HepG2 (cell line): ENCODE results near the gene AREL1. TPM values are rescaled to one million over a fixed set of nuclear protein-coding genes. Genes with fewer than 3 reads are reported as not detected.
A peak's percentile ranks its signal among the peaks of the same experiment; 100 is the strongest.

ENCODE experiments used
- ATAC-seq: fragments of 200-7000 bp; cut with Tn5 transposase; 3 replicates; pipeline ENCODE4 v1.9.1; 2020; ENCODE audit warnings: mild to moderate bottlenecking, moderate library complexity
- BruUV-seq: library from RNA; stranded (reverse); fragments of 400-500 nt; replicated peaks from 2 replicates; lab custom pipeline; 2021; lab: Mats Ljungman, UMichigan
- CTCF ChIA-PET: fragments of 300-600 bp; formaldehyde crosslinking; extraction: SDS; loops from one replicate; lab custom pipeline; 2021; ENCODE audit warnings: low total read pairs, inconsistent platforms, low intra/inter-chr PET ratio; lab: Yijun Ruan, JAX
- POLR2A ChIA-PET: fragments of 350-600 bp; sonication (Branson Sonifier 250); formaldehyde crosslinking; loops from one replicate; lab custom pipeline; 2020; ENCODE audit warnings: antibody characterized with exemption, inconsistent platforms; lab: Yijun Ruan, JAX
- DNase-seq: peaks from one replicate; pipeline ENCODE4 v3.0.0-alpha.2; 2015; ENCODE audit warnings: low spot score
- FAIRE-seq: peaks from 3 replicates; lab custom pipeline; 2011; peaks lifted over from hg19 to GRCh38; lab: Jason Lieb, UNC
- H2AFZ ChIP-seq: one replicate; pipeline ENCODE4 v1.6.1; 2011; ENCODE audit warnings: low read length, inconsistent platforms
- H3K27ac ChIP-seq: fragments of 300-600 bp; 3 replicates; pipeline ENCODE4 v1.8.0; 2011; ENCODE audit warnings: mixed run types, mild to moderate bottlenecking, mixed read lengths, low read length, inconsistent platforms; ENCODE audit not compliant: insufficient read depth; ENCODE audit errors: extremely low read length
- H3K27me3 ChIP-seq, 2 experiments: fragments of 200-600 bp in 1 of 2; 2 replicates in 1 of 2; 3 replicates in 1 of 2; pipeline versions ENCODE4 v1.6.0 to v1.8.0; 2011; ENCODE audit warnings: low read length in 2 of 2, mild to moderate bottlenecking in 2 of 2, moderate library complexity in 2 of 2, inconsistent platforms in 1 of 2; ENCODE audit not compliant: insufficient read depth in 2 of 2, control insufficient read depth in 1 of 2
- H3K36me3 ChIP-seq, 2 experiments: fragments of 200-600 bp in 1 of 2; replicated peaks in 1 of 2; 2 replicates in 1 of 2; 3 replicates in 1 of 2; pipeline versions ENCODE4 v1.5.1 to v1.8.0; 2011; ENCODE audit warnings: low read length in 2 of 2, inconsistent platforms in 1 of 2; ENCODE audit not compliant: insufficient read depth in 2 of 2, control insufficient read depth in 1 of 2
- H3K4me1 ChIP-seq: 2 replicates; pipeline ENCODE4 v1.5.1; 2012; ENCODE audit warnings: low read length, inconsistent platforms; ENCODE audit not compliant: insufficient read depth
- H3K4me2 ChIP-seq: 2 replicates; pipeline ENCODE4 v1.6.0; 2011; ENCODE audit warnings: low read depth, low read length, inconsistent platforms
- H3K4me3 ChIP-seq, 3 experiments: fragments of 200-600 bp in 1 of 3; sonication (generic), shearing (Covaris generic) in 1 of 3; replicated peaks in 1 of 3; 2 replicates each; pipeline ENCODE4 v1.5.1; 2011 to 2016; ENCODE audit warnings: low read length in 3 of 3, inconsistent platforms in 2 of 3, low read depth in 2 of 3, mild to moderate bottlenecking in 2 of 3, control low read depth in 1 of 3, mixed read lengths in 1 of 3; ENCODE audit not compliant: insufficient read depth in 1 of 3
- H3K79me2 ChIP-seq: one replicate; pipeline ENCODE4 v1.6.1; 2011; ENCODE audit warnings: low read length, inconsistent platforms; ENCODE audit not compliant: insufficient read depth
- H3K9ac ChIP-seq: 2 replicates; pipeline ENCODE4 v1.6.0; 2011; ENCODE audit warnings: mild to moderate bottlenecking, low read depth, low read length, inconsistent platforms; ENCODE audit not compliant: insufficient read depth
- H3K9me3 ChIP-seq: 2 replicates; pipeline ENCODE4 v1.5.1; 2012; ENCODE audit warnings: mild to moderate bottlenecking, low read length
- H4K20me1 ChIP-seq: 2 replicates; pipeline ENCODE4 v1.6.0; 2011; ENCODE audit warnings: inconsistent platforms, mild to moderate bottlenecking, low read length, moderate library complexity; ENCODE audit not compliant: insufficient read depth
- CCAR2 ChIP-seq: fragments of 200-400 bp; formaldehyde crosslinking; optimal IDR thresholded peaks from 2 replicates; pipeline ENCODE3; 2018; ENCODE audit warnings: low read depth, mild to moderate bottlenecking, low read length, moderate library complexity
- MIER2 ChIP-seq: IDR thresholded peaks from 2 replicates; pipeline ENCODE4 v1.6.1; 2016; ENCODE audit warnings: missing biosample characterization, missing genetic modification reagents
- MYC ChIP-seq: sonication (generic); formaldehyde crosslinking; IDR thresholded peaks from 2 replicates; pipeline ENCODE4 v1.9.0; 2021; ENCODE audit warnings: missing genetic modification reagents, borderline replicate concordance
- RCOR2 ChIP-seq: IDR thresholded peaks from 2 replicates; pipeline ENCODE4 v1.6.1; 2016; ENCODE audit warnings: missing biosample characterization, missing genetic modification reagents
- SMAD9 ChIP-seq: sonication (generic); formaldehyde crosslinking; IDR thresholded peaks from 2 replicates; pipeline ENCODE4 v1.5.1; 2020; ENCODE audit warnings: mild to moderate bottlenecking, missing genetic modification reagents
- ZNF253 ChIP-seq: sonication (generic); formaldehyde crosslinking; IDR thresholded peaks from 2 replicates; pipeline ENCODE4 v1.8.0; 2022; ENCODE audit warnings: mild to moderate bottlenecking, missing genetic modification reagents, borderline replicate concordance
- ZNF350 ChIP-seq: sonication (generic); formaldehyde crosslinking; IDR thresholded peaks from 2 replicates; pipeline ENCODE4 v1.4.0; 2020; ENCODE audit warnings: mild to moderate bottlenecking, low read depth, missing genetic modification reagents, borderline replicate concordance
- ZNF614 ChIP-seq: IDR thresholded peaks from 2 replicates; pipeline ENCODE4 v1.6.1; 2018; ENCODE audit warnings: missing biosample characterization, missing genetic modification reagents, inconsistent platforms, borderline replicate concordance
- ZNF879 ChIP-seq: sonication (generic); formaldehyde crosslinking; IDR thresholded peaks from 2 replicates; pipeline ENCODE4 v1.8.1; 2023; ENCODE audit warnings: missing genetic modification reagents
- WGBS: methylation state at CpG from one replicate; pipeline ENCODE4 v1.1.6; 2017; ENCODE audit warnings: low lambda C conversion rate; 5-methylcytosine and 5-hydroxymethylcytosine counted together
- in situ Hi-C: cut with HindIII; loops from 2 replicates; pipeline ENCODE4 v1.10.0; 2017; ENCODE audit warnings: low pct_unique_long_range_greater_than_20kb; ENCODE audit not compliant: extremely low pct_ligation_motif_present
- intact Hi-C: fragments of 100-400 bp; cut with micrococcal nuclease; formaldehyde crosslinking; loops from one replicate; pipeline ENCODE4 v1.10.0; 2022; ENCODE audit not compliant: unreplicated experiment
- polyA plus RNA-seq, 8 experiments: library from polyadenylated mRNA; depleted of rRNA in 3 of 8; stranded (reverse) in 7 of 8; unstranded in 1 of 8; fragments of >200 nt; fragmentation: Illumina TruSeq in 4 of 8; extraction: Trizol in 4 of 8; gene quantifications; 2 replicates each; pipeline versions ENCODE4 v1.2.1 to v1.2.3, GENCODE V29; 2011 to 2016; ENCODE audit warnings: low read depth in 4 of 8, missing spikeins in 1 of 8, mixed read lengths in 1 of 8; ENCODE audit not compliant: insufficient read depth in 1 of 8
- total RNA-seq, 5 experiments: library from RNA; depleted of rRNA; stranded (reverse); fragments of >200 nt; fragmentation: Illumina TruSeq; extraction: Trizol; gene quantifications; 2 replicates each; pipeline ENCODE4 v1.2.3, GENCODE V29; 2016; ENCODE audit warnings: low read depth in 1 of 5
- TF ChIP-seq, protein P1 (sequence below): IDR thresholded peaks from 2 replicates; pipeline ENCODE4 v1.4.0; 2020; ENCODE audit warnings: mild to moderate bottlenecking, missing genetic modification reagents
- TF ChIP-seq, protein P2 (sequence below), 2 experiments: IDR thresholded peaks; 2 replicates each; pipeline ENCODE4 v1.6.1; 2011 to 2012; ENCODE audit warnings: low read length in 2 of 2, borderline replicate concordance in 1 of 2, low read depth in 1 of 2, mild to moderate bottlenecking in 1 of 2, moderate library complexity in 1 of 2

The AREL1 gene
- total and polyA plus RNA-seq, 2 of the 13 experiments (the other 11 are each of a cell fraction or from before 2014, with no cell fraction given) = 21.3 to 25.4 TPM

GRCh38 chr14:74661726-74662450, 51.0 kb downstream of the AREL1 start (continued):
- TF ChIP-seq, protein P1, sequence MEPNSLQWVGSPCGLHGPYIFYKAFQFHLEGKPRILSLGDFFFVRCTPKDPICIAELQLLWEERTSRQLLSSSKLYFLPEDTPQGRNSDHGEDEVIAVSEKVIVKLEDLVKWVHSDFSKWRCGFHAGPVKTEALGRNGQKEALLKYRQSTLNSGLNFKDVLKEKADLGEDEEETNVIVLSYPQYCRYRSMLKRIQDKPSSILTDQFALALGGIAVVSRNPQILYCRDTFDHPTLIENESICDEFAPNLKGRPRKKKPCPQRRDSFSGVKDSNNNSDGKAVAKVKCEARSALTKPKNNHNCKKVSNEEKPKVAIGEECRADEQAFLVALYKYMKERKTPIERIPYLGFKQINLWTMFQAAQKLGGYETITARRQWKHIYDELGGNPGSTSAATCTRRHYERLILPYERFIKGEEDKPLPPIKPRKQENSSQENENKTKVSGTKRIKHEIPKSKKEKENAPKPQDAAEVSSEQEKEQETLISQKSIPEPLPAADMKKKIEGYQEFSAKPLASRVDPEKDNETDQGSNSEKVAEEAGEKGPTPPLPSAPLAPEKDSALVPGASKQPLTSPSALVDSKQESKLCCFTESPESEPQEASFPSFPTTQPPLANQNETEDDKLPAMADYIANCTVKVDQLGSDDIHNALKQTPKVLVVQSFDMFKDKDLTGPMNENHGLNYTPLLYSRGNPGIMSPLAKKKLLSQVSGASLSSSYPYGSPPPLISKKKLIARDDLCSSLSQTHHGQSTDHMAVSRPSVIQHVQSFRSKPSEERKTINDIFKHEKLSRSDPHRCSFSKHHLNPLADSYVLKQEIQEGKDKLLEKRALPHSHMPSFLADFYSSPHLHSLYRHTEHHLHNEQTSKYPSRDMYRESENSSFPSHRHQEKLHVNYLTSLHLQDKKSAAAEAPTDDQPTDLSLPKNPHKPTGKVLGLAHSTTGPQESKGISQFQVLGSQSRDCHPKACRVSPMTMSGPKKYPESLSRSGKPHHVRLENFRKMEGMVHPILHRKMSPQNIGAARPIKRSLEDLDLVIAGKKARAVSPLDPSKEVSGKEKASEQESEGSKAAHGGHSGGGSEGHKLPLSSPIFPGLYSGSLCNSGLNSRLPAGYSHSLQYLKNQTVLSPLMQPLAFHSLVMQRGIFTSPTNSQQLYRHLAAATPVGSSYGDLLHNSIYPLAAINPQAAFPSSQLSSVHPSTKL (CRISPR knock-in tag) = no peak
- no peak for TF ChIP-seq ZNF253
- TF ChIP-seq SMAD9 (CRISPR knock-in tag) = no peak
- TF ChIP-seq RCOR2 (CRISPR knock-in tag) = no peak
- TF ChIP-seq MYC (CRISPR knock-in tag) = no peak
- TF ChIP-seq ZNF350 = no peak
- TF ChIP-seq CCAR2 = no peak
- TF ChIP-seq ZNF879 (CRISPR knock-in tag) = no peak
- TF ChIP-seq, all 625 proteins: peak for 0

- in situ Hi-C loops = no loop called here
- no peak for ATAC-seq
Measured at GRCh38 chr14:74660863-74661262, 52.0 kb downstream of the AREL1 start.

More at GRCh38 chr14:74660863-74661262, 52.0 kb downstream of the AREL1 start:
- intact Hi-C loops = no loop called here
- ChIA-PET CTCF (no interaction called here), POLR2A (no interaction called here)
- Histone ChIP-seq H3K4me3 (no peak overlapping the region), H3K4me2 (no peak overlapping the region), H3K27me3 (no peaks in the 10 kb centered on the region), H2AFZ (no peak overlapping the region), H3K36me3 (peaks cover 7 to 35% of the 10 kb centered on the region in 2 experiments), H3K9ac (no peak overlapping the region), H3K79me2 (no peaks in the 10 kb centered on the region), H3K27ac (no peak overlapping the region), H3K9me3 (no peaks in the 10 kb centered on the region), H3K4me1 (no peaks in the 10 kb centered on the region), H4K20me1 (no peaks in the 10 kb centered on the region; the same call in 1 of the 2 replicates)
- TF ChIP-seq, protein P2, sequence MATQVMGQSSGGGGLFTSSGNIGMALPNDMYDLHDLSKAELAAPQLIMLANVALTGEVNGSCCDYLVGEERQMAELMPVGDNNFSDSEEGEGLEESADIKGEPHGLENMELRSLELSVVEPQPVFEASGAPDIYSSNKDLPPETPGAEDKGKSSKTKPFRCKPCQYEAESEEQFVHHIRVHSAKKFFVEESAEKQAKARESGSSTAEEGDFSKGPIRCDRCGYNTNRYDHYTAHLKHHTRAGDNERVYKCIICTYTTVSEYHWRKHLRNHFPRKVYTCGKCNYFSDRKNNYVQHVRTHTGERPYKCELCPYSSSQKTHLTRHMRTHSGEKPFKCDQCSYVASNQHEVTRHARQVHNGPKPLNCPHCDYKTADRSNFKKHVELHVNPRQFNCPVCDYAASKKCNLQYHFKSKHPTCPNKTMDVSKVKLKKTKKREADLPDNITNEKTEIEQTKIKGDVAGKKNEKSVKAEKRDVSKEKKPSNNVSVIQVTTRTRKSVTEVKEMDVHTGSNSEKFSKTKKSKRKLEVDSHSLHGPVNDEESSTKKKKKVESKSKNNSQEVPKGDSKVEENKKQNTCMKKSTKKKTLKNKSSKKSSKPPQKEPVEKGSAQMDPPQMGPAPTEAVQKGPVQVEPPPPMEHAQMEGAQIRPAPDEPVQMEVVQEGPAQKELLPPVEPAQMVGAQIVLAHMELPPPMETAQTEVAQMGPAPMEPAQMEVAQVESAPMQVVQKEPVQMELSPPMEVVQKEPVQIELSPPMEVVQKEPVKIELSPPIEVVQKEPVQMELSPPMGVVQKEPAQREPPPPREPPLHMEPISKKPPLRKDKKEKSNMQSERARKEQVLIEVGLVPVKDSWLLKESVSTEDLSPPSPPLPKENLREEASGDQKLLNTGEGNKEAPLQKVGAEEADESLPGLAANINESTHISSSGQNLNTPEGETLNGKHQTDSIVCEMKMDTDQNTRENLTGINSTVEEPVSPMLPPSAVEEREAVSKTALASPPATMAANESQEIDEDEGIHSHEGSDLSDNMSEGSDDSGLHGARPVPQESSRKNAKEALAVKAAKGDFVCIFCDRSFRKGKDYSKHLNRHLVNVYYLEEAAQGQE (IDR thresholded peaks at IDR 0.05; ENCODE audit: borderline replicate concordance in 1 of 2, low read depth in 1 of 2, low read length in 2 of 2) = peak; percentile 43 to 87
- TF ChIP-seq MIER2 (CRISPR knock-in tag) (0 out of 2 replicates have a peak, but pooled peaks have one; percentile 61), ZNF614 (no peak)
- 93% methylated on average over 5 of the region's 5 CpGs for WGBS
- DNase-seq (no peak), FAIRE-seq (no peak)
- BruUV-seq = no TSS peak
